WERI-Rb-1 (cell line): ENCODE data around the gene CELA1.

Source experiments
- DNase-seq: peaks from one replicate; pipeline ENCODE4 v3.0.0-alpha.2; 2020
- H3K27ac ChIP-seq: fragments of 250-450 bp; sonication (Bioruptor Pico); 2 replicates; pipeline ENCODE4 v1.5.1; 2020; ENCODE audit warnings: mild to moderate bottlenecking, moderate library complexity
- H3K27me3 ChIP-seq: fragments of 250-450 bp; sonication (Bioruptor Pico); 2 replicates; pipeline ENCODE4 v1.5.1; 2021; ENCODE audit warnings: mild to moderate bottlenecking, low read depth, moderate library complexity; ENCODE audit not compliant: insufficient read depth, severe bottlenecking
- H3K36me3 ChIP-seq: fragments of 250-450 bp; sonication (Bioruptor Pico); 2 replicates; pipeline ENCODE4 v1.5.1; 2020; ENCODE audit warnings: mild to moderate bottlenecking, moderate library complexity
- H3K4me3 ChIP-seq: 2 replicates; pipeline ENCODE4 v1.5.1; 2011; ENCODE audit warnings: low read depth, mild to moderate bottlenecking, control low read depth, low read length
- H3K9me3 ChIP-seq: fragments of 250-450 bp; sonication (Bioruptor Pico); 2 replicates; pipeline ENCODE4 v1.5.1; 2021; ENCODE audit warnings: mild to moderate bottlenecking, moderate library complexity; ENCODE audit not compliant: severe bottlenecking
- TF ChIP-seq, protein P1 (sequence below): IDR thresholded peaks from 2 replicates; pipeline ENCODE4 v1.5.1; 2011; ENCODE audit warnings: low read depth, mild to moderate bottlenecking, control low read depth, inconsistent platforms, low read length

CELA1 gene

DNA sequence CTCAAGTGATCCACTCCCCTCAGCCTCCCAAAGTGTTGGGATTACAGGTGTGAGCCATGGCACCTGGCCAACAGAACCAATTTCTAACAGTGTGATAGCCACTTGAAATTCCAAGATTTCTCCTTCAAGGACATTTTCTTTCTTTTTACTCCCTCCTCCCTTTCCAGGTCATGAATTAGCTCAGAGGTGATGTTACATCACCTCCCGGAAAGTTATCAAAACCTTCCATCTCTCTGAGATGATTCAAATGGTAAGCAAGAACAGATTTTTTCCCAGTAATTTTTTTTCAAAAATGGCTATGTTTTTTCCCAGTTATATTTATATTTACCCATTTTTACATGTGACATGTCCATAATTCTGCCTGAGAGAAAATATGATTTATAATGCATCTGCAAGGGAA lies 60.6 kb downstream of the CELA1 start:
- no peak for DNase-seq
- TF ChIP-seq, protein P1, sequence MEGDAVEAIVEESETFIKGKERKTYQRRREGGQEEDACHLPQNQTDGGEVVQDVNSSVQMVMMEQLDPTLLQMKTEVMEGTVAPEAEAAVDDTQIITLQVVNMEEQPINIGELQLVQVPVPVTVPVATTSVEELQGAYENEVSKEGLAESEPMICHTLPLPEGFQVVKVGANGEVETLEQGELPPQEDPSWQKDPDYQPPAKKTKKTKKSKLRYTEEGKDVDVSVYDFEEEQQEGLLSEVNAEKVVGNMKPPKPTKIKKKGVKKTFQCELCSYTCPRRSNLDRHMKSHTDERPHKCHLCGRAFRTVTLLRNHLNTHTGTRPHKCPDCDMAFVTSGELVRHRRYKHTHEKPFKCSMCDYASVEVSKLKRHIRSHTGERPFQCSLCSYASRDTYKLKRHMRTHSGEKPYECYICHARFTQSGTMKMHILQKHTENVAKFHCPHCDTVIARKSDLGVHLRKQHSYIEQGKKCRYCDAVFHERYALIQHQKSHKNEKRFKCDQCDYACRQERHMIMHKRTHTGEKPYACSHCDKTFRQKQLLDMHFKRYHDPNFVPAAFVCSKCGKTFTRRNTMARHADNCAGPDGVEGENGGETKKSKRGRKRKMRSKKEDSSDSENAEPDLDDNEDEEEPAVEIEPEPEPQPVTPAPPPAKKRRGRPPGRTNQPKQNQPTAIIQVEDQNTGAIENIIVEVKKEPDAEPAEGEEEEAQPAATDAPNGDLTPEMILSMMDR = no peak
- Histone ChIP-seq H3K4me3 (no peak overlapping the region), H3K36me3 (no peaks in the 10 kb centered on the region), H3K9me3 (no peaks in the 10 kb centered on the region), H3K27ac (no peak overlapping the region), H3K27me3 (no peaks in the 10 kb centered on the region)

DNA sequence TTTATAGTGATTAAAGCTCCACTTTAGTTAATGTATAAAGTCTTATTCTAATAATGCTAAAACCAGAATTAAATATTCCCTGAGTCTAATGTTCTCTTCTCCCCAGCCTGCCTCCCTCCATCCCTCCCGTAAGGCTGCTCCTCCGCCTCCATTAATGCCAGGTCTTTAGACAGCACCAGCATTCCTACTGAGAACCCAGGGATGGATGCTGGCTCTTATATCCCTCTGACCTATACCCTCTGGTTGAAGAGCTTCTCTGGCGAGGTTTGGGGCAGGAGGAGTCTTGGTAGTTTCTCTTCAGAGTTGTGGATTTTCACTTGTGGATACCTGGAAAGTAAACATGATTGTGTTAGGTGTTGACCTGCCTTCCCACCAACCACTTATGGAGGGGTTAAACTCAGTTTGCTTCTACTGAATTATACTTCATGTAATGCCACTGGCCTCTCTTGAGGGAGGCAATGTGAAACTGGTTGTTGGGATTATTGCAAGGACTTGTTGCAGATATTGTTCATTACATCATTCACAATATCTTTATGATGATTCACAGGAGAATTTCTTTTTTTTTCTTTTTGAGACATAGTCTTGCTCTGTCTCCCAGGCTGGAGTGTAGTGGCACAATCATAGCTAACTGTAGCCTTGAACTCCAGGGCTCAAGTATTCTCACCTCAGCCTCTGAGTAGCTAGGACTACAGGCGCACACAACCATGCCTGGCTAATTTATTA lies 65.1 kb downstream of the CELA1 start:
- no peak for DNase-seq
- Histone ChIP-seq H3K36me3 (no peaks in the 10 kb centered on the region), H3K9me3 (no peaks in the 10 kb centered on the region), H3K27ac (no peak overlapping the region), H3K4me3 (no peak overlapping the region), H3K27me3 (no peaks in the 10 kb centered on the region)
- TF ChIP-seq, protein P1 = no peak
